ACC112 (cell line): ENCODE results near the gene FRG2B.
"Not testable (repeated sequence)": the region's sequence is repeated elsewhere in the genome, so short reads cannot be mapped to it uniquely, and the experiment has no call there.

ENCODE experiments used
- H2AFZ ChIP-seq: fragments of 200-600 bp; sonication (generic); one replicate; pipeline ENCODE4 v1.6.0; 2017; ENCODE audit warnings: antibody characterized with exemption, low read length; ENCODE audit not compliant: unreplicated experiment
- H3K27ac ChIP-seq: fragments of 200-600 bp; sonication (generic); 2 replicates; pipeline ENCODE4 v1.5.1; 2014; ENCODE audit warnings: low read depth, mild to moderate bottlenecking, antibody characterized with exemption, low read length, moderate library complexity
- H3K27me3 ChIP-seq: fragments of 200-600 bp; sonication (generic); 2 replicates; pipeline ENCODE4 v1.6.1; 2014; ENCODE audit warnings: mild to moderate bottlenecking, antibody characterized with exemption, low read length, moderate library complexity, mixed read lengths; ENCODE audit not compliant: insufficient read depth
- H3K36me3 ChIP-seq: fragments of 200-600 bp; sonication (generic); 2 replicates; pipeline ENCODE4 v1.6.1; 2016; ENCODE audit warnings: mild to moderate bottlenecking, antibody characterized with exemption, low read length, moderate library complexity, mixed read lengths; ENCODE audit not compliant: insufficient read depth
- H3K4me1 ChIP-seq: fragments of 200-600 bp; sonication (generic); one replicate; pipeline ENCODE4 v1.6.1; 2016; ENCODE audit warnings: low read length, mixed read lengths; ENCODE audit not compliant: insufficient read depth, unreplicated experiment, control insufficient read depth
- H3K4me3 ChIP-seq: fragments of 200-600 bp; sonication (generic); 2 replicates; pipeline ENCODE4 v1.5.1; 2014; ENCODE audit warnings: mild to moderate bottlenecking, low read depth, low read length
- H3K79me2 ChIP-seq: fragments of 200-600 bp; sonication (generic); one replicate; pipeline ENCODE4 v1.6.0; 2016; ENCODE audit warnings: low read length; ENCODE audit not compliant: control insufficient read depth, unreplicated experiment, insufficient read depth

Gene FRG2B

GRCh38 chr10:133626695-133627094 is at the start of gene FRG2B:
Gene FRG2B, minus strand, starts transcription at chr10:133626795. Its CDS starts 53 bp downstream, at chr10:133626742.
- H3K27me3 ChIP-seq, H3K4me3 ChIP-seq, H2AFZ ChIP-seq, H3K79me2 ChIP-seq, H3K27ac ChIP-seq, H3K4me1 ChIP-seq, H3K36me3 ChIP-seq: not testable (repeated sequence)

DNA sequence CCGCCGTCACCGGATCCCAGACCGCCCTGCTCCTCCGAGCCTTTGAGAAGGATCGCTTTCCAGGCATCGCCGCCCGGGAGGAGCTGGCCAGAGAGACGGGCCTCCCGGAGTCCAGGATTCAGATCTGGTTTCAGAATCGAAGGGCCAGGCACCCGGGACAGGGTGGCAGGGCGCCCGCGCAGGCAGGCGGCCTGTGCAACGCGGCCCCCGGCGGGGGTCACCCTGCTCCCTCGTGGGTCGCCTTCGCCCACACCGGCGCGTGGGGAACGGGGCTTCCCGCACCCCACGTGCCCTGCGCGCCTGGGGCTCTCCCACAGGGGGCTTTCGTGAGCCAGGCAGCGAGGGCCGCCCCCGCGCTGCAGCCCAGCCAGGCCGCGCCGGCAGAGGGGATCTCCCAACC is 40.9 kb upstream of the FRG2B start:
- not testable (repeated sequence) for H3K4me1 ChIP-seq, H3K79me2 ChIP-seq, H3K27me3 ChIP-seq, H2AFZ ChIP-seq, H3K27ac ChIP-seq, H3K4me3 ChIP-seq, H3K36me3 ChIP-seq

- H3K4me1 ChIP-seq, H3K36me3 ChIP-seq, H2AFZ ChIP-seq, H3K79me2 ChIP-seq, H3K27ac ChIP-seq, H3K4me3 ChIP-seq, H3K27me3 ChIP-seq: not testable (repeated sequence)
Observed at GRCh38 chr10:133663544-133664160, 37.1 kb upstream of the FRG2B start.

DNA sequence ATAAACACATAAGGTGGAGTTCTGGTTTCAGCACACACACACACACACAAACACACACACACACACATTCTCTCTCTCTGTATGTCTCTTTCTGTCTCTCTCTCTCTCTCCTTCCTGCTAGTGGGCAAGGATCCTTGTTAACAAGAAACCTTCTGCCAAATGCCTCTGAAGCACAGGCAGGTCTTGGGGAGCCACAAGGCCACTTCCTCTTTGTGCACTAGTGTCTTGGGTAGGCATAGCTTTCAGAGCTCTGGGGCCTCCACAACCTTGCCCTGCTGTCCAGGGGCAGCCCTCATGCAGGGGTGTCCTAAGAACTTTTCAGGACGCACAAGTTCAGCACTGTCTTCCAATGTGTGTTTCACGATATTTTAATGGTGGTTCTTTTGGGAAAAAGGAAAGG is 34.5 kb upstream of the FRG2B start:
- not testable (repeated sequence) for H3K4me3 ChIP-seq, H3K36me3 ChIP-seq, H2AFZ ChIP-seq, H3K27me3 ChIP-seq, H3K4me1 ChIP-seq, H3K27ac ChIP-seq, H3K79me2 ChIP-seq

GRCh38 chr10:133660516-133660915 is 33.9 kb upstream of the FRG2B start:
- not testable (repeated sequence) for H3K27me3 ChIP-seq, H2AFZ ChIP-seq, H3K4me1 ChIP-seq, H3K36me3 ChIP-seq, H3K27ac ChIP-seq, H3K4me3 ChIP-seq, H3K79me2 ChIP-seq

DNA sequence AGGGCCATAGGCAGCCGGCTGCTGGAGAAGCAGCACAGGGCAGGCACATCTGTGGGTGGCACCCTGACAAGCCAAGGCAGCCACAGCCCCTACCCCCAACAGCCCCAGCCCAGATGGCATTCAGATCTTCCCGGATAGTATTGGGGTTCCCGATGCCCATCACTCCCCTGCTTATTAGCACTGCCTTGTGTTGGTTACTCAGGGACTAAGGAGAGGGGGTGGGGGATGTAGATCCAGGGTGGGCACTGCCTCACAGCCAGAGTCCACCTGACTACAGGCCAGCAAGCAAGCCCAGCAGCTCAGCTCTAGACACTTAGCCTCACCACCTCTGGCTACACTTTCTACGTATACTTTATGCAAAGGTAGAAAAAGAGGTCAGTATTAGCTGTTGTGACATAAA is 30.7 kb upstream of the FRG2B start:
- H2AFZ ChIP-seq, H3K4me3 ChIP-seq, H3K27ac ChIP-seq, H3K79me2 ChIP-seq, H3K36me3 ChIP-seq, H3K4me1 ChIP-seq, H3K27me3 ChIP-seq: not testable (repeated sequence)

DNA sequence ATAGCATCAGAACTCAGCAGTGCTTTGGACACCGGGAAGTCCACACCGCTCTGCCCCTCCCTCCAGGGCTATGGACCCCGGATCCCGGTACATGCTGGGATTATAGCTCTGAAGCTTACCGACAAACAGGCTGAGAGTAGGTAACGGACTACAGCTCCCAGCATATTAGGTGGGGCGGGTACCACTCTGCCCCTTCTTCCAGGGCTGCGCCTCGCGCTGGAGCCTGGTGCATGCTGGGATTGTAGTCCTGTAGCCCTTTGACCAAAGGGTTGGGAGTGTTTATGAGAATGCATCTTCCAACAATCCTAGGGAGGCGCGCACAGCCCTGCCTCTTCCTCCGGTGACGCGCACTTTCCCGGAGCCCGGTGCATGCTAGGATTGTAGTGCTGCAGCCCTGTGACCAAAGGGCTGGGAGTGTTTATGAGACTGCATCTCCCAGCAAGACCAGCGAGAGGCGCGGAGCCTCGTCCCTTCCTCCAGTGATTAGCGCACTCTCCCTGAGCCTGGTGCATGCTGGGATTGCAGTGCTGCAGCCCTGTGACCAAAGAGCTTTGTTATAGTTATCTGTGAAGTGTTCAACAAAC is 22.4 kb upstream of the FRG2B start:
- not testable (repeated sequence) for H2AFZ ChIP-seq, H3K4me3 ChIP-seq, H3K27me3 ChIP-seq, H3K79me2 ChIP-seq, H3K4me1 ChIP-seq, H3K36me3 ChIP-seq, H3K27ac ChIP-seq

GRCh38 chr10:133647075-133647748 is 20.6 kb upstream of the FRG2B start:
- H3K4me1 ChIP-seq, H3K79me2 ChIP-seq, H3K27ac ChIP-seq, H3K27me3 ChIP-seq, H3K4me3 ChIP-seq, H3K36me3 ChIP-seq, H2AFZ ChIP-seq: not testable (repeated sequence)

DNA sequence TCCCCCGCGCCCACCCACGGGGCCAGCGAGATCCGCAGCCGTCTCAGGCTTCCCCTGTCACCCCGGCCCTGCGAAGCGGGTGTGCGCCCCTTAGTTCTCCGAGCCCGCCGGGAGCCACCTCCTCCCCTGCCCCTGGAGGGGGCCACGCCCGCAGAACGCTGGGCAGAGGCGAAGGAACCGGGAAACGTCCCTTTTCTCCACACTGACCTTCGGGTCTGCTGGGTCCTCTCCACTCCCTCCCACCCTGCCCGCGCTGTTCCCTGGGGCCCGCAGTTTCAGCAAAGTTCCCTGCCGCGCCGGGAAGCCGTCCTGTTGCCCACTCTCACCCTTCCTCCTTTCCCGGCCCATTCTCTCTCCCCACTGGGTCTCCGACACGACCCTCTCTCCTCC is 11.2 kb upstream of the FRG2B start:
- H3K4me1 ChIP-seq, H2AFZ ChIP-seq, H3K4me3 ChIP-seq, H3K79me2 ChIP-seq, H3K27ac ChIP-seq, H3K27me3 ChIP-seq, H3K36me3 ChIP-seq: not testable (repeated sequence)

GRCh38 chr10:133637202-133637845 is 10.7 kb upstream of the FRG2B start:
- H3K79me2 ChIP-seq, H3K27ac ChIP-seq, H3K4me3 ChIP-seq, H3K27me3 ChIP-seq, H2AFZ ChIP-seq, H3K36me3 ChIP-seq, H3K4me1 ChIP-seq: not testable (repeated sequence)

- not testable (repeated sequence) for H3K79me2 ChIP-seq, H3K27me3 ChIP-seq, H3K36me3 ChIP-seq, H3K4me1 ChIP-seq, H3K27ac ChIP-seq, H3K4me3 ChIP-seq, H2AFZ ChIP-seq
Observed at GRCh38 chr10:133630723-133631249, 4.2 kb upstream of the FRG2B start.
